Skin epidermis (tissue), 12 donors: ENCODE measurements around the gene LMOD2.

Source experiments
- H3K27ac ChIP-seq, 21 experiments: fragments of 200-600 bp; sonication (generic) in 11 of 21; one replicate each; pipeline ENCODE4 v1.5.0; 2020; ENCODE audit warnings: mild to moderate bottlenecking in 3 of 21, inconsistent platforms in 2 of 21, moderate library complexity in 2 of 21
- H3K4me3 ChIP-seq, 7 experiments: fragments of 200-600 bp; sonication (generic) in 2 of 7; one replicate each; pipeline ENCODE4 v1.5.0; 2020; ENCODE audit warnings: inconsistent platforms in 2 of 7, mild to moderate bottlenecking in 2 of 7, moderate library complexity in 1 of 7

The LMOD2 gene

DNA sequence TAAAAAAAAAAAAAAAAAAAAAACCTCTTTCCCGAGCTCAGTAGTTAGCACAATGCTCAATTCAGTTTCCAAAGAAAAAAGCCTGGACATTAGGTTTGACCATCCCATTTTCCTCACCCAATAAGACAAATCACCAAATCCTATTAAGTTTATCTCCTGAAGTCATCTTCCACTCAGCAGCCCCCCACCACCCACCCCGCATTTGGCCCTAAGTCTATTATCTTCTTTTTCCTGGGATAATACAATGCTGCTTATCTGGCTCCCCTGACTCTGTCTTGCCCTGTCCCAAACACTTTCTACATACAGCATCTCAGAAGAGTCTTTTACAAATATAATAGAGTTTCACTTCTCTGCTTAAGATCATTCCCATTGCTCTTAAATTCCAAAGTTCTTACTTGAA is 17.8 kb upstream of the LMOD2 start:
- no peak overlapping the region for H3K27ac ChIP-seq
- no peak overlapping the region for H3K4me3 ChIP-seq

DNA sequence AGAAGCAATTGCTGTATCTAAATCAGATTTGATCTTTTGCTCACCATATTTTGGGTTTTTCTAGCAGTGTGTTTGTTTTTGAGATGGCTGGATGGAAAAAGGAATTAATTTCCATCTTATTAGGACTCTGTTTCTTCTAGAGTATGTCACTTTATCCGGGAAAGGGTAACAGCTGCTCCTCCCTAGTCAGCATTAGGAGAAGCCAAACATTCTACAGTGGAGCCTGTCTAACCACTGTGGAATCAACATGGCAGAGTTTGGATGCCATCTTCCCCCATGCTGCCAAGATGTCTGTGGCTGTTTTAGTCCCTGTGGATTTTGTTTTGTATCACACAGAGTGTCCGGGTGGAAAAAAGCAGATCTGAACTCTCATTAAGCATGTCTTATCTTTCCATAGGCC is 16.0 kb upstream of the LMOD2 start:
- no peak overlapping the region for H3K27ac ChIP-seq
- no peak overlapping the region for H3K4me3 ChIP-seq

DNA sequence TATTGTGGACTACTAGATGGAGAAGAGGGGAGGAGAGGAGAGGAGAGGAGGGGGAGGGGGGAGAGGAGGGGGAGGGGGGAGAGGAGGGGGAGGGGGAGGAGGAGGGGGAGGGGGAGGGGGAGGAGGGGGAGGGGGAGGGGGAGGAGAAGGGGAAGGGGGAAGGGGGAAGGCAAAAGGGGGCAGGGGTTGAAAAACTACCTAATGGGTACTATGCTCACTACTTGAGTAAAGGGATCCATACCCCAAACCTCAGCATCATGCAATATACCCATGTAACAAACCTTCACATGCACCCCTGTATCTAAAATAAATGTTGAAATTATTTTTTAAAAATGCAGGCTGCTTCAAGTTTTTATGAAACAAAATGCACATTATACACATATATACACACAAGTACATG is 15.1 kb upstream of the LMOD2 start:
- Histone ChIP-seq H3K4me3 (no peak overlapping the region), H3K27ac (no peak overlapping the region)

DNA sequence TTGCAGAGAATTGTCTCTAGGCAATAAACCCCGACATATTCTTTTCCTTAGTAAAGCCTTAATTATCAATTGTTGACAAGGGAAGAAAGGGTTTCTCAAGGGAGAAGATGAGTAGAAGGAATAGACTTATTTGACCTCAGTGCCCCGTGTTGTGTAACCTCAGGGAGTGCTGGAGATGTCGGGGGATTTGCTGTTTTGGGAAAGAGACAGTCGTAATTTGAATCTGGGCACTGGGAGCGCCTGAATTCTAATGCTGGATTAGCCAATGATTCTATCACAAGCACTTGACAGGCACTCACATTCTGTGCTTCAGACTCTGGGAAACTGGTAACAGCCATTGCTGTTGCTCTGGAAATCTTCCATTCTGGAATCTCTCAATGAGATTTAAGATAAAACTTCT is 13.8 kb upstream of the LMOD2 start:
- Histone ChIP-seq H3K4me3 (no peak overlapping the region), H3K27ac (no peak overlapping the region)

DNA sequence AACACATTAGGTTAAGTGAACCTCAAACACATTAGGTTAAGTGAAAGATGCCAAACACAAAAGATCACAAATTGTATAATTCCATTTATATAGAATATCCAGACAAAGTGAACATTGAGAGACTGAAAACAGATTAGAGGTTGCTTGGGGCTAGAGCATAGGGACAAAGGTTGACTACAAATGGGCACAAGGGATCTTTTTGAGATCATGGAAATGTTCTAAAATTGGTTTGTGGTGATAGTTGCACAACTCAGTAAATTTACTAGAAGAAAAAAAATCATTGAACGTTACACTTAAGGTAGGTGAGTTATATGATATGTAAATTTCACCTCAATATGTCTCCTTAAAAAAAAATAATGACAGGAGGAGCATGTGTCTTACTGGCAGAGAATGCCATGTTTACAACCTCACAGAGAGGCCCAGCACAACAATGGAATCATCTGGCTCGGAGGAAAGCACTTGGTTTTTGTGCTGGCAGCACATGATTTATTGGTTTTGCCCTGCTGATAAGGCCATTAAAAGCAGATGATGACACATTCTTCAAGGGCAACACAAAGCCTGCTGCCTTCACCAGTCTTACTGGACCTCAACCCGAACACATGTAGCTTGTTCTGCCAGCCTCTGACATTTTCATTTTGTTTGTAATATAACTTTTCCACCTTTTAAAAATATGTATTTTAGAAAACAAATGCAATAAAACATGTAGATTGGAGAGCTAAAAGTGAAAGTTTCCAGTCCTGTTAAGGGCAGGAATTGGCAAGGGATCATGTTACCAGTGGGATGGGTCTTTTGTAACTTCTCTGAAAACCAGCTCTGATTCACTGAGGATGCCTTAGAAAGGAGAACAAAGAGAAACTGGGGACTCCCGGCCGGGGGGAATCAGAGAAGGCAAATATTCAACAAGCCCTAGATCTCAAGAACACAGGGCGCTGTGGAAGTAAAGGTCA is 11.9 kb upstream of the LMOD2 start:
- Histone ChIP-seq H3K4me3 (no peak overlapping the region), H3K27ac (peak overlapping the region in 1 of 21 experiments; percentile 14)

DNA sequence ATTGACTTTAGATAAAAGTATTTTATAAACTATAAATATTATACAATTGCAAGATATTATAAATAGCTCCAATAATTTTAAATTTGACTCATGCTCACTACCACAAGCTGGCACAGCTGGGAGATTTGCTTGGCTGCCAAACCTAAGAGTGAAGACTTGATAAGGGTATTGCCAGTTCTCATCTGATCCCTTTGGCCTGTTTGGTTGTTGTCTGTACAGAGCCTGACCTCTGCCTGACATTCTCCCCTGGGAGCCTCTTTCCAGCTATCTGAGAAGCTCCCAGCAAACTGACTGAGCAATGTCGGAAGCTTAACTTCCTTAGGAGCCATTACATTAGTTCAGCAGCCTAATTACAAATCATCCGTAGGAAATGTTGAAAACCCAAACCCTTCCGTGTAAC is 10.2 kb upstream of the LMOD2 start:
- Histone ChIP-seq H3K4me3 (no peak overlapping the region), H3K27ac (no peak overlapping the region)

DNA sequence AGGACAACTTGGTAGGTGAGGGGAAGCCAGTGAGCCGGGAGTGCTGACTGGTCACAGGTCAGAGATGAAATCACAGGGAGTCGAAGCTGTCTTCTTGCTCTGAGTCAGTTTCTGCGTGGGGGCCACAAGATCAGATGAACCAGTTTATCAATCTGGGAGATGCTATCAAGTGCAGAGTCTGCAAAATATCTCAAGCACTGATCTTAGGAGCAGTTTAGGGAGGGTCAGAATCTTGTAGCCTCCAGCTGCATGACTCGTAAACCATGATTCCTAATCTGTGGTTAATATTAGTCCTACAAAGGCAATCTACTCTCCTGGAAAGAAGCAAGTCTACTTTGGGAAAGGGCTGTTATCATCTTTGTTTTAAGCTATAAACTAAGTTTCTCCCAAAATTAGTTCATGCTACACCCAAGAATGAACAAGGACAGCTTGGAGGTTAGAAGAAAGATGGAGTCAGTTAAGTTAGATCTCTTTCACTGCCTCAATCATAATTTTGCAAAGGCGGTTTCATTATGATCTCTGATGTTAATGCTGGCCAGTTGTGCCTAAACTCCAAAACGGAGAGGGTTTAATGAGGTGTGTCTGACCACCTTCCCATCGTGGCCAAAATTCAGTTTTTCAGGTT is 8.4 kb upstream of the LMOD2 start:
- no peak overlapping the region for H3K27ac ChIP-seq
- H3K4me3 ChIP-seq: no peak overlapping the region

DNA sequence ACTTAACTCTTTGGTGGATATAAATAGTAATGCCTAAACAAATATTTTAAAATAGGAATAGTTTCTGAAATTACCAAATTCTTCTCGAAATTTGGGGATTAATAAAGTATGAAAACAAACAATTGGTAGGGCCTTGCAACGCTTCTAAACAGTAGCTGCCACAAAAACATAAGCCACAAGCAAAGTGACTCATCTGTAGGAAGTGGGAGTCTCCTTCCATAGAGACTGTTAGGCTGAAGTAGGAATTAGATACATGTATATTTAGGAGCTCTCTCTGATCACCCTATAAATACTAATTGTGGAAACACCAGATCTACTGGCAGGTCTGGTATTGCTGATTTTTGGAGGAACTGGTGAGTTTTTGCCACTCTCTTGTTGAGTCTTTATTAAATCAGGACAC is 5.7 kb upstream of the LMOD2 start:
- Histone ChIP-seq H3K27ac (no peak overlapping the region), H3K4me3 (no peak overlapping the region)

DNA sequence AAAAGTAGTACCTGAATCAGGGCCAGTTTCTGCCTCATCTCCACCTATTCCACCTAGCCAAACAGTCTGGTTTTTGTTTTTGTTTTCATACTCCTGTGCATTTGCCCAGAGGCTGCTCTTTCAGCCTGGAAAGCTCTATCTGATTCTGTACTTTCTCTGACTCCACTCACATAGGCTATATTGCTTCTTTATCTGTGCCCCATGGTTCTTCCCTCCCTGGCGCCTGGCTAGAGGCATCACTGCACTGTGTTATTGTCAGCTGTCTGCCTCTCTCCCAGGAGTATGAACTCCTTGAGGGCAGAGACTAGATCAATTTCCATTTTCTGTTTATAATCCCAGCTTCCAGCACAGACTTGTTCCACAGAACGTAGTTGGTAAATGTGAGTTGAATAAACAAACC is 5.1 kb upstream of the LMOD2 start:
- Histone ChIP-seq H3K4me3 (no peak overlapping the region), H3K27ac (no peak overlapping the region)

DNA sequence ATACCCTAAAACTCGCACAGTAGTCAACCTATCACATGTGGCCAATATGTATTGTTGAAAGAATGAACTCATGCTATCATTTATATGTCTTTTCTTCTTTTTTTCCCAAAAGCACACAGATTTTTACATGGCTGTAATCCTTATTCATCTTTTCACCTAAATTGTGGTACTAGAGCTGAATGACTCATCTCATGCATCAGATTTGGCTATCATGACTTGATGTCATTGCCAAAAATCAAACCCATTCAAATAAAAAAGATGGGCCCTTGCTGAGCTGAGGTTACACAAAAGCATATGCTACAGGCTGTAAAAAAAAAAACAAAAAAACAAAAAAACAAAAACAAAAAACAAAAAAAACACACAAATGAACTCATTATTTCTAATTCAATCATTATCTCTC is 3.3 kb upstream of the LMOD2 start:
- Histone ChIP-seq H3K27ac (no peak overlapping the region), H3K4me3 (no peak overlapping the region)

DNA sequence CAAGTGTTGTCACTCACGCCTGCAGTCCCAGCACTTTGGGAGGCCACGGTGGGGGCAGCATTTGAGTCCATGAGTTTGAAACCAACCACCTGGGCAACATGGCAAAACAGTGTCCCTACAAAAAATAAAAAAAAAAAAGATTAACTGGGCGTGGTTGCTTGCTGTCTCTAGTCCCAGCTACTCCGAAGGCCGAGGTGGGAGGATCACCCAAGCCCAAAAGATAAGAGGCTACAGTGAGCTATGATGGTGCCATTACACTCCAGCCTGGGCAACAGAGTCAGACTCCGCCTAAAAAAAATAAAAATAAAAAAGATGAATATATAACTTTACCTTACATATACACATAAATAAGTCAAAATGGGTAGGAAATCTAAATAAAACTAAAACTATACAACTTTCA is 2.5 kb upstream of the LMOD2 start:
- Histone ChIP-seq H3K27ac (no peak overlapping the region), H3K4me3 (no peak overlapping the region)

DNA sequence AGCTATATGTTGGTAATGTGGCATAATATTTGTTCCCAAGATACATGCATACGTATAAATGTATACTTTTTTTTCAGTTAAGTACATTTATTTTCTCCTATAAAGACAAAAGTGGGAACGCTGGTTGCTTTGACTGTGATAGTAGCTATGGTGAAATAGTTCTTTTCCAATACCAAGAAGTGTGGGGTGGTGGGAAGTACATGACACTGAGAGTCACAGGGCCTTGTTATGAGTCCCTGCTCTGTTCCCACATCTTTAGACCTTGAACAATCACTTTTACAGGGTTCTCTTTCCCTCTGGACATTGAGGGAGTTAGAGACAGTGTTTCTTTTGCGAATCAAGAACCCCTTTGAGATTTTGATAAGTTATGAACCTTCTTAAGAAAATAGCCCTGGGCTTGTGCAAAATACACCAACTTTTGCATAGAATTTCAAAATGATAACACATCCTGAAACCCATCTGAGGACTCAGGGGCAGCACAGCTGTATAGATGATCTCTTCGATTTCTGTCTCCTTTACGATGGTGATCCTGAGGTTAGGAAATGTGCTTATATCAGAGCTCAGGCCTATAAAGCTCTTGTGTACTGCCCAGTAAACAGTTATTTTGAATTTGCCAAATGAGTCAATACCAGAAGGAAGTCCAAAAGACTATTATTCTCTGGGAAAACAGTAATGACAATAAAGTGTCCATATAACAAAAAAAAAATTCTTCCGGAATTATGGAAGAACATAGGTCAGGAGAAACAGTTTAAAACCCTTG is 1.1 kb downstream of the LMOD2 start:
- H3K27ac ChIP-seq: no peak overlapping the region

DNA sequence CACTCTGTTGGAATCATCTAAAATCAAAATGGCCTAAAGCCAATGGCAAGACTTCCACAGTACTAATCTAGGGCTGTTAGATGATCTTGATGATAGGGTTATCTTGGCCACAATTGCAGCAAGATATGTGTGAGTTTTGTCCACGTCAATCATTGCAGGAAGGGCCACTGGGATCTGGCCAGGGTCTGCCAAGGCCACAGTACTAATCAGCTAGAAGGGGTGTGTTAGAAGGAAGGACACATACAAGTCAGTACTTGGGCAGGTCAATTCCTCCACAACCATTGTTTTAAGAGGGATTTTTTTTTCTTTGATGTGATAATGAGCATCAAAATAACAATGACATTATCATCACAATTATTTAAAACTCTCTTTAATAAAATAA is 1.6 kb downstream of the LMOD2 start:
- Histone ChIP-seq H3K4me3 (no peak overlapping the region), H3K27ac (no peak overlapping the region)

More for the DNA sequence above, 1.1 kb downstream of the LMOD2 start:
- H3K4me3 ChIP-seq: no peak overlapping the region

DNA sequence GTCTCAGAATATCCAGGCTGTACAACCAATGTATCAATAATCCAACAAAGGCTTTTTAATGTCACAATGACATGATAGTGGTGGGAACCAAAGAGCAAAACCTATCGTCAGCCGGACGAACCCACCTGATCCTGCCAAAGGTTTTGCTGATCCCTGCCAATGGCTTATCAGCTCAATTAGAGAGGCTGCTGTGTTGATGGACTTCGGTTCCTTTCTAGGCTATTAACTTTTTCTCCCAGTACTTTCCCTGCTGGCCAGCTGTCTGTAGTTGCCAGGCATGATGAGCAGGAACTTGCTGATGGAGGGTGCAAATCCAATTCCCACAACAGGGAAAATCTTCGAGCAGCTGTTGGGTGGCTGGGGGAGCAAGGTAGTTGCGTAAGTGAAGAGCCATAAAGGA is 2.4 kb downstream of the LMOD2 start:
- H3K27ac ChIP-seq: no peak overlapping the region

DNA sequence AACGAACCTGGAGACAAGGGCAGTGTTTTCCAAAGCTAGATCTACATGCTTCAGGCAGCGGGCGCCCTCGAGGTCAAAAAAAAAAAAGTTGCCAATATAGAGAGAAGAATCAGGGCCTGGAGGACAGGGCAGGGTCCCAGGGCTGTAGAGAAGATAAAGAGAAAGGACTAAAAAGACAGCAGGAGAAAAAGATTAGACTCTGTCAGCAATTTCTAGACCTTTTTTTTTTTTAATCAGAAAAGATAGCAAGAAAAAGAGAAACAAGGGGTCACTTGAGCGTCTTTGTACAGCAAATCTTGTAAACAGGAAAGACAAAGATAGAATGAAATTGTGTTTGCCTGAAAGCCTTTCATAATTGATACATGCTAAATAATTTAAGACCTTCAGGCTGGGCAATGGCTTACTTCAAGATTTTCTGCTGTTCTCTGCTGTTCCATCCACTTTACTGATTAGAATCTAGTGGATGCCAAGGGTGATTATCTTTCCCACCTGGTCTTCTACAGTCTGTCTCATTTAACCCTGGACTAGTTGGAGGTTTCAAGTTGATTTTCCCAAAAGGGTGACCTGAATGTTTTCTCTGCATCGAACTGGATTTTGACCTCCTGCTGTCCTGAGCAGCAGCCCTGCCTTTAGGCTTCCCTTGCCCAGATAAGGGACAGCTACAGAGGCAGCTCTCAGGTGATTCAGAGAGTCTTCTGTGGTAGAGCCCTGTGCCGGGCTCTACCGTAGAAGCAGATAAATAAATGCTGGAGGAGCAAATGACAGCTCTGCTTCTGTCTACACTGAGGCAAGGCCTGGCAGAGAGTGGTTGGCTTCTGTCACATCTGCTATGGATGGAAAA is 5.1 kb downstream of the LMOD2 start:
- Histone ChIP-seq H3K27ac (no peak overlapping the region), H3K4me3 (no peak overlapping the region)

More for the DNA sequence above, 2.4 kb downstream of the LMOD2 start:
- H3K4me3 ChIP-seq: no peak overlapping the region

DNA sequence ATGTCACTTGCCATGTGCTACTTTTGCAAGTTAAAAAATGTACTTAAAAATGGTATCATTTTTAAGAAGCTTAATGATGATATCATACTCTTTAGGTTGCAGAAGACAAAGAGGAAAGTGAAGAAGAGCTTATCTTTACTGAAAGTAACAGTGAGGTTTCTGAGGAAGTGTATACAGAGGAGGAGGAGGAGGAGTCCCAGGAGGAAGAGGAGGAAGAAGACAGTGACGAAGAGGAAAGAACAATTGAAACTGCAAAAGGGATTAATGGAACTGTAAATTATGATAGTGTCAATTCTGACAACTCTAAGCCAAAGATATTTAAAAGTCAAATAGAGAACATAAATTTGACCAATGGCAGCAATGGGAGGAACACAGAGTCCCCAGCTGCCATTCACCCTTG is 6.1 kb downstream of the LMOD2 start:
- Histone ChIP-seq H3K27ac (no peak overlapping the region), H3K4me3 (no peak overlapping the region)

DNA sequence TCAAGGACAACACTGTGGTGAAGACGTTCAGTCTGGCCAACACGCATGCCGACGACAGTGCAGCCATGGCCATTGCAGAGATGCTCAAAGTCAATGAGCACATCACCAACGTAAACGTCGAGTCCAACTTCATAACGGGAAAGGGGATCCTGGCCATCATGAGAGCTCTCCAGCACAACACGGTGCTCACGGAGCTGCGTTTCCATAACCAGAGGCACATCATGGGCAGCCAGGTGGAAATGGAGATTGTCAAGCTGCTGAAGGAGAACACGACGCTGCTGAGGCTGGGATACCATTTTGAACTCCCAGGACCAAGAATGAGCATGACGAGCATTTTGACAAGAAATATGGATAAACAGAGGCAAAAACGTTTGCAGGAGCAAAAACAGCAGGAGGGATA is 6.6 kb downstream of the LMOD2 start:
- H3K4me3 ChIP-seq: no peak overlapping the region
- no peak overlapping the region for H3K27ac ChIP-seq

DNA sequence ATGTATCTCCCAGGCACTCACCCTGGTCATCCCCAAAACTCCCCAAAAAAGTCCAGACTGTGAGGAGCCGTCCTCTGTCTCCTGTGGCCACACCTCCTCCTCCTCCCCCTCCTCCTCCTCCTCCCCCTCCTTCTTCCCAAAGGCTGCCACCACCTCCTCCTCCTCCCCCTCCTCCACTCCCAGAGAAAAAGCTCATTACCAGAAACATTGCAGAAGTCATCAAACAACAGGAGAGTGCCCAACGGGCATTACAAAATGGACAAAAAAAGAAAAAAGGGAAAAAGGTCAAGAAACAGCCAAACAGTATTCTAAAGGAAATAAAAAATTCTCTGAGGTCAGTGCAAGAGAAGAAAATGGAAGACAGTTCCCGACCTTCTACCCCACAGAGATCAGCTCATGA is 7.1 kb downstream of the LMOD2 start:
- H3K27ac ChIP-seq: no peak overlapping the region
- no peak overlapping the region for H3K4me3 ChIP-seq

DNA sequence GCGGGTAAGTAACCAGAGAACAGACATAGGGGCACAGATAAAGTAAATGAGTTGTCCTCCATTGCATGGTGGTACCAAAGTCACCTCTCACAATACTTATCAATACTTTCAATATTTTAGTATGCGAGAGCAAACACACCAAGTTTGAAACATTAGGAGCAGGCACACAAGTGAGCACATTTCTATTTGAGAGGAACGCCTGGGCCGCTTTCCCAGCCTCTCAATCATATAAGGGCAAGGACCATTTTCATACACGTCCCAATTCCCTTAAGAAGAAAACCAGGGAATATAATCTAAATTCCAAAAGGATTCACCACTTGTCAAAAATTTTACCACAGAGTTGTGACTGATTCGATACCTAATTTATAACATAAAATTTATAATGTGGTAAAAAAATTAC is 7.5 kb downstream of the LMOD2 start:
- H3K27ac ChIP-seq: no peak overlapping the region
- no peak overlapping the region for H3K4me3 ChIP-seq

DNA sequence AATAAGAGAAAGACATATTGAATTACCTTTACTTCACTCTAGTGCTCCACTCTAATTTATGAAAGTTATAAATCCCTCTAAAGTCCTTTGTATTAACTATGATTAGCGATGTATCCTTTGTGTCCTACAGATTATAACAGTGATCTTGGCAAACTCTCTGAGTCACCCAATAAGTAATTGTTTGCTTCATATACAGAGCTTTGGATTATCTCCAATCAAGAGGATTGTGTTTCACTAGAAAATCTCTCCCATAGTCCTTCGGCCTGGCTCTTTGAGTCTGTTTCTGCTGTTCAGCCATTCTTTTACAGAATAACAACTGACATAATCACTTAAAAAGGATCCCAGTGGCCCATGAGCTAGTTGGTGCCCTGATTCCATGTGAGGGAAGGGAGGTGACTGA is 9.5 kb downstream of the LMOD2 start:
- H3K27ac ChIP-seq: no peak overlapping the region
- no peak overlapping the region for H3K4me3 ChIP-seq
